ENCODE measurements around the gene TMC7.

GRCh38 chr16:19011169-19011731 is 27.5 kb downstream of the TMC7 start:
- TF ChIP-seq POLR2A (IDR thresholded peaks at IDR 0.05) (no peak), CTCF (IDR thresholded peaks at IDR 0.05) (no peak)
